ENCODE data around the gene EID2B.

Gene EID2B

GRCh38 chr19:39497996-39498797 lies 34.5 kb downstream of the EID2B start:
- peak; percentile 74 for DNase-seq

GRCh38 chr19:39497701-39497995 lies 35.0 kb downstream of the EID2B start:
- DNase-seq: no peak

GRCh38 chr19:39496063-39496462 lies 36.6 kb downstream of the EID2B start:
- no peak for DNase-seq

GRCh38 chr19:39494661-39495060 lies 38.0 kb downstream of the EID2B start:
- no peak for DNase-seq

- DNase-seq: no peak
Measured at GRCh38 chr19:39492788-39493187, 39.9 kb downstream of the EID2B start.

GRCh38 chr19:39492225-39492624 lies 40.4 kb downstream of the EID2B start:
- DNase-seq: no peak

- DNase-seq: no peak
Measured at GRCh38 chr19:39489756-39490155, 42.9 kb downstream of the EID2B start.

GRCh38 chr19:39483141-39483540 lies 49.5 kb downstream of the EID2B start:
- no peak for DNase-seq

GRCh38 chr19:39481676-39482075 lies 51.0 kb downstream of the EID2B start:
- no peak for DNase-seq

- DNase-seq: no peak
Measured at GRCh38 chr19:39481229-39481545, 51.5 kb downstream of the EID2B start.
